Epithelial cell of proximal tubule (primary cell): ENCODE data around the gene MYRF. TPM values are rescaled to one million over a fixed set of nuclear protein-coding genes. Genes with fewer than 3 reads are reported as not detected.
A peak's percentile ranks its signal among the peaks of the same experiment; 100 is the strongest.

Experiments used
- DNase-seq: peaks from one replicate; pipeline ENCODE4 v3.0.0-alpha.2; 2011; ENCODE audit warnings: low read depth
- H3K4me3 ChIP-seq: 2 replicates; pipeline ENCODE4 v1.5.1; 2011; ENCODE audit warnings: low read depth, mild to moderate bottlenecking, low read length
- CTCF ChIP-seq: conservative IDR thresholded peaks from 2 replicates; pipeline ENCODE4 v1.5.1; 2012; ENCODE audit warnings: low read depth, mild to moderate bottlenecking, low read length
- total RNA-seq: library from RNA; depleted of rRNA; stranded (reverse); fragments of >200 nt; gene quantifications from 2 replicates; pipeline ENCODE4 v1.2.3, GENCODE V29; 2015

MYRF gene
- total RNA-seq, 1 donor from 2014 or later: 25.0 TPM

DNA sequence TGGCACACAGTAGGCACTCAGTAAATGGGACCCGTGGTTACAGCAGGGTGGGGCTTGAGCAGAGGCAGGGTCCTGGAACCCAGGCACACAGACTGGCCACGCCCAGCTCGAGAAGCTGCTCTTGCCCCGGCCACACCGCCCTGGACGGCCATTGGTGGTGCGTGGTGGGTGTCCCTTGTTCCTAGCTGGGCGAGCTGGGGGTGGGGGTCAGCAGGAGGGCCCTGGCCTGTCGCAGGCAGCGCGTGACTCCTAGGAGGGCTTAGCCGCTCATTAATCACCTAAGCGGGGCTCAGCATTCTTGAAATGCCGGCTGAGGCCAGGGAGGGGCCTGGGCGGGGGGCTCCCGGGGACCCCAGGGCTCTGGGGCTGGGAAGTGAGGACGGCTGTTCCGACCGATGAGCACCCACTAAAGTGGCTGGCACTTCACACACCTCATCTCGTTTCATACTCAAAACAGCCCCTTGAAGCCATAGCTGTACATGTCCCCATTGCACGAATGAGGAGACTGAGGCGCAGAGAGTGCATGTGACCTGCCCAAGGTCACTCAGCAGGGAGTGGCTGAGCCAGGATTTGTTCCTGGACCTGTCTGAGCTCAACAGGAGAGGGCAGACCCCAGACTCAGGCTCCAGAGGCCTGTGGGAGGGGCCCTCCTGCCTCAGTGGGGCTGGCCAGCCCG is 11.6 kb downstream of the MYRF start:
- no peak overlapping the region for H3K4me3 ChIP-seq
- no peak for DNase-seq
- TF ChIP-seq CTCF: no peak

- TF ChIP-seq CTCF: peak; percentile 1
- DNase-seq: no peak
- H3K4me3 ChIP-seq: no peak overlapping the region
These were observed 12.3 kb downstream of the MYRF start for GRCh38 chr11:61764606-61765260.

- no peak for DNase-seq
- no peak for TF ChIP-seq CTCF
- H3K4me3 ChIP-seq: no peak overlapping the region
These were observed 13.3 kb downstream of the MYRF start for GRCh38 chr11:61765550-61766253.

DNA sequence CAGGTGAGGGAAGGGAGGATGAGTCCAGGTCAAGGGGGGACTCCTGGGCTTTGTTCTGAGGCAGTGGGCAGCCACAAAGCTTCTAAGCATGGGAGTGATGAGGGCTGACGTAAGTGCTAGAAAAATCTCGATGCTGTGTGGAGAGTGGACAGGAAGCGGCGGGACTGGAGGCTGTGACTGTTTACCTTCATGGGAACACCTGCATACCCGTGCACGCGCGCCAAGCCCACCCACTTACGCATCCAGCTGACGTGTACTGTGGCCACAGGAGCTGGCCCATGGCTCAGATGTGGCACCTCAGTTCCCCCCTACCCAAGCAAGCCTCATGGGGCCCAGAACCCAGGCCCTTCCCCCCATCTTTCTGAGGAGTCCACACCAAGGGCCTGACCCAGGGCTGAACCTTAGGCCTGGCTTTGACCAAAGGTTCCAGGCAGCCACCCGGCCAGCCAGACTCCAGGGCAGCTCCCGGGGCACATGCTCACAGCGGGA is 14.0 kb downstream of the MYRF start:
- DNase-seq: no peak
- no peak for TF ChIP-seq CTCF
- no peak overlapping the region for H3K4me3 ChIP-seq

DNA sequence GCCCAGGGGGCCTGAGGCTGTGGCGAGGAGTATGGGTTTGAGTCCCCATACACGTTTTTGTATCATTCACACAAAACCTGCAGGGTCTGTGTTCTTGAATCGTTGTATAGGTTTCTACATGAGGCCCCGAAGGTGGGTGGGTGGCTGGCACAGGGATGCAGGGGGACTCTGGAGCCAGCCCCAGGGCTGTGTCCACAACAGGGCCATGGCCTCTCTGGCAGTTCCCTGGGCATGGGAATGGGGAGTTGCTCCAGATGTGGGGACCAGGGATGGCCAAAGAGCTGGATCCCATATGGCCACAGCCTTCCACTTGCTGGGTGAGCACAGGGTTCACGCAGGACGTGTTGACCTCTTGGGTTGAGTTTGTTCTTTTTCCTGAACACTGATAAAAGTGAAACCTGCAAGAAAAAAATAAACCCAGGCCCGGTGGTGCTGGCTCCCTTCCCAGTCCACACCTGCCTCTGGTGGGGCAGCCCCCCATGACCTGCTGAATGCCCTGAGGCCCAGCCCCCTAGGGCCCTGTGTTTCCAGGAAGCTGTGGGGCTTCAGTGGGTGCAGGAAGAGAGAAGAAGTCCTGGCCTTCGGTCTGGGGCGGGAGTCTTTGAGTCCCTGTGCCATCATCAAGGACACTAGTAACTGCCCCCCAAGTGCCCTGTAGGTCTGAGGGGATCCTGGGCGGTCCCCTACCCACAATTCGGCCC is 16.1 kb downstream of the MYRF start:
- TF ChIP-seq CTCF: no peak
- H3K4me3 ChIP-seq: no peak overlapping the region
- DNase-seq: no peak

- no peak overlapping the region for H3K4me3 ChIP-seq
- no peak for DNase-seq
- TF ChIP-seq CTCF: no peak
These were observed 16.9 kb downstream of the MYRF start for GRCh38 chr11:61769169-61769920.
